Muscle of leg (tissue), 11 donors: ENCODE results near the gene PHLPP2. TPM values are rescaled to one million over a fixed set of nuclear protein-coding genes. Genes with fewer than 3 reads are reported as not detected.

Source experiments
- DNase-seq: peaks from one replicate; pipeline ENCODE4 v3.0.0; 2013
- H3K27ac ChIP-seq: one replicate; pipeline ENCODE4 v1.5.1; 2013; ENCODE audit warnings: mild to moderate bottlenecking, low read length, control low read depth
- H3K27me3 ChIP-seq: one replicate; pipeline ENCODE4 v1.6.1; 2013; ENCODE audit warnings: low read length; ENCODE audit not compliant: control insufficient read depth, insufficient read depth
- H3K36me3 ChIP-seq: one replicate; pipeline ENCODE4 v1.6.1; 2013; ENCODE audit warnings: low read length; ENCODE audit not compliant: control insufficient read depth, insufficient read depth
- H3K4me1 ChIP-seq: one replicate; pipeline ENCODE4 v1.6.1; 2013; ENCODE audit warnings: low read length; ENCODE audit not compliant: control insufficient read depth, insufficient read depth
- H3K4me3 ChIP-seq: one replicate; pipeline ENCODE4 v1.5.1; 2013; ENCODE audit warnings: low read length, control low read depth
- H3K9me3 ChIP-seq: replicated peaks from 2 replicates; pipeline ENCODE4 v1.6.1; 2013; ENCODE audit warnings: low read depth, low read length; ENCODE audit not compliant: control insufficient read depth
- WGBS: methylation state at CpG from one replicate; pipeline ENCODE4 v1.1.5; 2013; ENCODE audit warnings: missing lambda C conversion rate; ENCODE audit not compliant: insufficient coverage; 5-methylcytosine and 5-hydroxymethylcytosine counted together
- polyA plus RNA-seq, 8 donors: library from polyadenylated mRNA; unstranded; fragments of 120-200 nt; gene quantifications; one replicate each; pipeline versions ENCODE4 v1.2.1 to v1.2.3, GENCODE V29; 2013; ENCODE audit warnings: inconsistent platforms in 1 of 8, low replicate concordance in 1 of 8; ENCODE audit not compliant: insufficient read length in 8 of 8, insufficient read depth in 1 of 8
- total RNA-seq: library from RNA; stranded (reverse); fragments of 120-200 nt; gene quantifications from one replicate; pipeline ENCODE4 v1.2.4, GENCODE V29; 2013

Gene PHLPP2
- total and polyA plus RNA-seq, 9 donors: 4.6 to 7.9 (median 5.6) TPM

- DNase-seq: no peak
- Histone ChIP-seq H3K4me1 (no peaks in the 10 kb centered on the region), H3K4me3 (no peak overlapping the region), H3K9me3 (no peaks in the 10 kb centered on the region), H3K27ac (no peak overlapping the region), H3K36me3 (peaks cover 40% of the 10 kb centered on the region), H3K27me3 (no peaks in the 10 kb centered on the region)
- WGBS: no CpG with 5 or more reads among the region's 3 CpGs
Measured at GRCh38 chr16:71672125-71672524, 52.4 kb downstream of the PHLPP2 start.

- Histone ChIP-seq H3K9me3 (no peaks in the 10 kb centered on the region), H3K27ac (no peak overlapping the region), H3K27me3 (no peaks in the 10 kb centered on the region), H3K4me1 (no peaks in the 10 kb centered on the region), H3K4me3 (no peak overlapping the region), H3K36me3 (peaks cover 39% of the 10 kb centered on the region)
- no peak for DNase-seq
- WGBS: 83% methylated on average over 1 of the region's 3 CpGs
Measured at GRCh38 chr16:71671165-71671564, 53.3 kb downstream of the PHLPP2 start.

- 100% methylated on average over 1 of the region's 4 CpGs for WGBS
- H3K36me3 ChIP-seq: peaks cover 34% of the 10 kb centered on the region
- no peaks in the 10 kb centered on the region for H3K27me3 ChIP-seq
- no peaks in the 10 kb centered on the region for H3K9me3 ChIP-seq
- H3K4me3 ChIP-seq: no peak overlapping the region
- no peaks in the 10 kb centered on the region for H3K4me1 ChIP-seq
- no peak overlapping the region for H3K27ac ChIP-seq
- no peak for DNase-seq
Measured at GRCh38 chr16:71670537-71670936, 54.0 kb downstream of the PHLPP2 start.

GRCh38 chr16:71669926-71670536, 54.5 kb downstream of the PHLPP2 start:
- Histone ChIP-seq H3K27me3 (no peaks in the 10 kb centered on the region), H3K9me3 (no peaks in the 10 kb centered on the region), H3K4me1 (no peaks in the 10 kb centered on the region), H3K36me3 (peaks cover 31% of the 10 kb centered on the region), H3K4me3 (no peak overlapping the region), H3K27ac (no peak overlapping the region)
- DNase-seq: no peak
- WGBS: 91% methylated on average over 4 of the region's 6 CpGs

- no peaks in the 10 kb centered on the region for H3K9me3 ChIP-seq
- DNase-seq: no peak
- H3K27me3 ChIP-seq: no peaks in the 10 kb centered on the region
- H3K27ac ChIP-seq: no peak overlapping the region
- WGBS: 83% methylated on average over 2 of the region's 4 CpGs
- H3K4me1 ChIP-seq: no peaks in the 10 kb centered on the region
- H3K36me3 ChIP-seq: peaks cover 37% of the 10 kb centered on the region
- H3K4me3 ChIP-seq: no peak overlapping the region
Measured at GRCh38 chr16:71666928-71667707, 57.4 kb downstream of the PHLPP2 start.

GRCh38 chr16:71666264-71666663, 58.2 kb downstream of the PHLPP2 start:
- Histone ChIP-seq H3K9me3 (no peaks in the 10 kb centered on the region), H3K36me3 (peaks cover 35% of the 10 kb centered on the region), H3K27me3 (no peaks in the 10 kb centered on the region), H3K4me3 (no peak overlapping the region), H3K27ac (no peak overlapping the region), H3K4me1 (no peaks in the 10 kb centered on the region)
- no peak for DNase-seq
- WGBS: no CpG with 5 or more reads among the region's 1 CpG

GRCh38 chr16:71659471-71659870, 65.0 kb downstream of the PHLPP2 start:
- WGBS: 100% methylated on average over 2 of the region's 2 CpGs
- Histone ChIP-seq H3K4me1 (no peaks in the 10 kb centered on the region), H3K27me3 (no peaks in the 10 kb centered on the region), H3K9me3 (no peaks in the 10 kb centered on the region), H3K36me3 (peaks cover 30% of the 10 kb centered on the region), H3K27ac (no peak overlapping the region), H3K4me3 (no peak overlapping the region)
- no peak for DNase-seq

GRCh38 chr16:71658771-71659170, 65.7 kb downstream of the PHLPP2 start:
- Histone ChIP-seq H3K27ac (no peak overlapping the region), H3K4me1 (no peaks in the 10 kb centered on the region), H3K27me3 (no peaks in the 10 kb centered on the region), H3K36me3 (peaks cover 30% of the 10 kb centered on the region), H3K9me3 (no peaks in the 10 kb centered on the region), H3K4me3 (no peak overlapping the region)
- WGBS: no CpG with 5 or more reads among the region's 4 CpGs
- DNase-seq: no peak

- no peak for DNase-seq
- Histone ChIP-seq H3K4me3 (no peak overlapping the region), H3K9me3 (no peaks in the 10 kb centered on the region), H3K27me3 (no peaks in the 10 kb centered on the region), H3K4me1 (no peaks in the 10 kb centered on the region), H3K36me3 (peaks cover 42% of the 10 kb centered on the region), H3K27ac (no peak overlapping the region)
- 93% methylated on average over 4 of the region's 7 CpGs for WGBS
Measured at GRCh38 chr16:71649704-71650103, 74.8 kb downstream of the PHLPP2 start.

GRCh38 chr16:71648921-71649320, 75.6 kb downstream of the PHLPP2 start:
- 93% methylated on average over 4 of the region's 6 CpGs for WGBS
- H3K4me1 ChIP-seq: no peaks in the 10 kb centered on the region

More at GRCh38 chr16:71648921-71649320, 75.6 kb downstream of the PHLPP2 start:
- Histone ChIP-seq H3K27ac (no peak overlapping the region), H3K9me3 (no peaks in the 10 kb centered on the region), H3K27me3 (no peaks in the 10 kb centered on the region), H3K4me3 (no peak overlapping the region), H3K36me3 (peaks cover 37% of the 10 kb centered on the region)
- no peak for DNase-seq
